K562 (cell line): ENCODE results near the gene SMIM10. TPM values are rescaled to one million over a fixed set of nuclear protein-coding genes. Genes with fewer than 3 reads are reported as not detected.

Source experiments
- ARNT ChIP-seq, 2 experiments: fragments of 450-650 bp; IDR thresholded peaks; 2 replicates each; pipeline ENCODE4 v1.6.1; 2016; ENCODE audit warnings: mild to moderate bottlenecking in 1 of 2
- BRD9 ChIP-seq: fragments of 450-650 bp; IDR thresholded peaks from 2 replicates; pipeline ENCODE4 v1.6.1; 2018; ENCODE audit warnings: low read depth; ENCODE audit not compliant: partially characterized antibody
- FOXM1 ChIP-seq, 2 experiments: fragments of 450-650 bp in 1 of 2; sonication (generic) in 1 of 2; formaldehyde crosslinking in 1 of 2; IDR thresholded peaks; 2 replicates each; pipeline versions ENCODE4 v1.6.1 to v1.9.0; 2017 to 2022; ENCODE audit warnings: low read depth in 2 of 2, mild to moderate bottlenecking in 2 of 2, missing genetic modification reagents in 1 of 2, moderate library complexity in 1 of 2
- HLTF ChIP-seq: fragments of 450-650 bp; IDR thresholded peaks from 2 replicates; pipeline ENCODE4 v1.6.1; 2016
- LEF1 ChIP-seq: fragments of 450-650 bp; IDR thresholded peaks from 2 replicates; pipeline ENCODE4 v1.6.1; 2016; ENCODE audit warnings: mild to moderate bottlenecking
- RCOR1 ChIP-seq, 2 experiments: IDR thresholded peaks; 2 replicates each; pipeline ENCODE4 v1.6.1; 2012; ENCODE audit warnings: low read depth in 2 of 2, low read length in 2 of 2, borderline replicate concordance in 1 of 2, improper control_type of control experiment in 1 of 2
- SMARCE1 ChIP-seq: fragments of 450-650 bp; IDR thresholded peaks from 2 replicates; pipeline ENCODE4 v1.7.1; 2016; ENCODE audit warnings: mild to moderate bottlenecking
- SOX6 ChIP-seq: fragments of 450-650 bp; IDR thresholded peaks from 2 replicates; pipeline ENCODE4 v1.6.1; 2014; ENCODE audit warnings: mild to moderate bottlenecking
- ZNF316 ChIP-seq: fragments of 450-650 bp; IDR thresholded peaks from 2 replicates; pipeline ENCODE4 v1.6.1; 2016
- polyA plus RNA-seq, 8 experiments: library from polyadenylated mRNA; depleted of rRNA in 4 of 8; stranded (reverse) in 5 of 8; unstranded in 3 of 8; fragments of >200 nt; fragmentation: Nextera tagmentation in 2 of 8; fragmentation: Illumina TruSeq in 1 of 8; extraction: Ambion mirVana in 2 of 8; extraction: Trizol in 1 of 8; gene quantifications; 2 replicates each; pipeline versions ENCODE4 v1.2.1 to v1.2.3, GENCODE V29; 2011 to 2014; ENCODE audit warnings: inconsistent platforms in 1 of 8, missing spikeins in 1 of 8
- total RNA-seq, 7 experiments: library from RNA; depleted of rRNA in 6 of 7; stranded (reverse); fragments of >200 nt in 6 of 7; fragmentation: Illumina TruSeq in 2 of 7; extraction: Trizol in 2 of 7; gene quantifications; 2 replicates each; pipeline versions ENCODE4 v1.2.1 to v1.2.3, GENCODE V29; 2011 to 2021; ENCODE audit warnings: low replicate concordance in 1 of 7
- TF ChIP-seq, protein P1 (sequence below), 2 experiments: IDR thresholded peaks in 1 of 2; conservative IDR thresholded peaks in 1 of 2; 2 replicates each; pipeline ENCODE4 v1.6.1; 2016; ENCODE audit warnings: low read depth in 2 of 2, mild to moderate bottlenecking in 1 of 2, missing compliant biosample characterization in 1 of 2, missing genetic modification characterization in 1 of 2, moderate library complexity in 1 of 2
- TF ChIP-seq, protein P2 (sequence below): IDR thresholded peaks from 2 replicates; pipeline ENCODE4 v1.6.1; 2012; ENCODE audit warnings: low read depth, low read length, improper control_type of control experiment, borderline replicate concordance
- TF ChIP-seq, protein P3 (sequence below): fragments of 450-650 bp; IDR thresholded peaks from 2 replicates; pipeline ENCODE4 v1.6.1; 2016; ENCODE audit warnings: missing biosample characterization, missing genetic modification characterization
- TF ChIP-seq, protein P4 (sequence below): IDR thresholded peaks from 2 replicates; pipeline ENCODE4 v1.6.1; 2014; ENCODE audit warnings: antibody characterized with exemption
- TF ChIP-seq, protein P5 (sequence below), 2 experiments: fragments of 450-650 bp; IDR thresholded peaks; 2 replicates each; pipeline ENCODE4 v1.6.1; 2016

The SMIM10 gene
- total and polyA plus RNA-seq, 9 of the 15 experiments (the other 6 are each of a cell fraction or from before 2014, with no cell fraction given), result 2.1 to 25.3 (median 16.4) TPM

DNA sequence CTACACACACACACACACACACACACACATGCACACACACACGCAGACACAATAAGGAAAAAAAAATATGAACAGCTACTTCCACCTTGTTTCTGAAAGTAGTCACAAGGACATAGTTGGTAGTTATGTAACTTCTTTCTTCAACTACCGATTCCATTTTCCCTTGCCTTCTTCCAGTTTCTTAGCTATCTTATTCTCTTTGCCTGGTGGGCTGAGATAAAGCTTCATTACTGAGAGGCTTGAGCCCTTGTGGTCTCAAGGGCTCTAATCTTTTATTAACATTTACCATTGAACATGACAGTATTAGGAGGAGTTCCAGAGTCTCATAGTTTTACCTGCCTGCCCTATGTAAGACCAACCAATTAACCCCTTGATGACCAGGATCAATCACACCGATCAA is 8.9 kb upstream of the SMIM10 start (continued):
- TF ChIP-seq SMARCE1 (peak; percentile 80), SOX6 (peak; percentile 74), HLTF (no peak), ARNT (IDR thresholded peaks at IDR 0.05) (peak in 1 of 2 experiments; percentile 73; a peak in 1 of 4 replicates), RCOR1 (IDR thresholded peaks at IDR 0.05; ENCODE audit: borderline replicate concordance in 1 of 2, low read depth in 2 of 2, low read length in 2 of 2) (no peak), ZNF316 (no peak), FOXM1 (IDR thresholded peaks at IDR 0.05; ENCODE audit: low read depth) (peak; percentile 76), FOXM1 (CRISPR knock-in tag; IDR thresholded peaks at IDR 0.05; ENCODE audit: low read depth) (no peak), BRD9 (no peak), LEF1 (0 out of 2 replicates have a peak, but pooled peaks have one; percentile 61)
- TF ChIP-seq, protein P1, sequence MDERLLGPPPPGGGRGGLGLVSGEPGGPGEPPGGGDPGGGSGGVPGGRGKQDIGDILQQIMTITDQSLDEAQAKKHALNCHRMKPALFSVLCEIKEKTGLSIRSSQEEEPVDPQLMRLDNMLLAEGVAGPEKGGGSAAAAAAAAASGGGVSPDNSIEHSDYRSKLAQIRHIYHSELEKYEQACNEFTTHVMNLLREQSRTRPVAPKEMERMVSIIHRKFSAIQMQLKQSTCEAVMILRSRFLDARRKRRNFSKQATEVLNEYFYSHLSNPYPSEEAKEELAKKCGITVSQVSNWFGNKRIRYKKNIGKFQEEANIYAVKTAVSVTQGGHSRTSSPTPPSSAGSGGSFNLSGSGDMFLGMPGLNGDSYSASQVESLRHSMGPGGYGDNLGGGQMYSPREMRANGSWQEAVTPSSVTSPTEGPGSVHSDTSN (CRISPR knock-in tag; IDR thresholded peaks at IDR 0.05; ENCODE audit: low read depth), result no peak
- TF ChIP-seq, protein P1 (tag; conservative IDR thresholded peaks at IDR 0.05; ENCODE audit: low read depth), result 0 out of 2 replicates have a peak, but pooled peaks have one; percentile 22
- TF ChIP-seq, protein P2, sequence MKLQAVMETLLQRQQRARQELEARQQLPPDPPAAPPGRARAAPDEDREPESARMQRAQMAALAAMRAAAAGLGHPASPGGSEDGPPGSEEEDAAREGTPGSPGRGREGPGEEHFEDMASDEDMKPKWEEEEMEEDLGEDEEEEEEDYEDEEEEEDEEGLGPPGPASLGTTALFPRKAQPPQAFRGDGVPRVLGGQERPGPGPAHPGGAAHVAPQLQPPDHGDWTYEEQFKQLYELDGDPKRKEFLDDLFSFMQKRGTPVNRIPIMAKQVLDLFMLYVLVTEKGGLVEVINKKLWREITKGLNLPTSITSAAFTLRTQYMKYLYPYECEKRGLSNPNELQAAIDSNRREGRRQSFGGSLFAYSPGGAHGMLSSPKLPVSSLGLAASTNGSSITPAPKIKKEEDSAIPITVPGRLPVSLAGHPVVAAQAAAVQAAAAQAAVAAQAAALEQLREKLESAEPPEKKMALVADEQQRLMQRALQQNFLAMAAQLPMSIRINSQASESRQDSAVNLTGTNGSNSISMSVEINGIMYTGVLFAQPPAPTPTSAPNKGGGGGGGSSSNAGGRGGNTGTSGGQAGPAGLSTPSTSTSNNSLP, result peak; percentile 79; the same call in 1 of the 2 replicates
- TF ChIP-seq, protein P3, sequence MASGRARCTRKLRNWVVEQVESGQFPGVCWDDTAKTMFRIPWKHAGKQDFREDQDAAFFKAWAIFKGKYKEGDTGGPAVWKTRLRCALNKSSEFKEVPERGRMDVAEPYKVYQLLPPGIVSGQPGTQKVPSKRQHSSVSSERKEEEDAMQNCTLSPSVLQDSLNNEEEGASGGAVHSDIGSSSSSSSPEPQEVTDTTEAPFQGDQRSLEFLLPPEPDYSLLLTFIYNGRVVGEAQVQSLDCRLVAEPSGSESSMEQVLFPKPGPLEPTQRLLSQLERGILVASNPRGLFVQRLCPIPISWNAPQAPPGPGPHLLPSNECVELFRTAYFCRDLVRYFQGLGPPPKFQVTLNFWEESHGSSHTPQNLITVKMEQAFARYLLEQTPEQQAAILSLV (tag), result no peak
- TF ChIP-seq, protein P4, sequence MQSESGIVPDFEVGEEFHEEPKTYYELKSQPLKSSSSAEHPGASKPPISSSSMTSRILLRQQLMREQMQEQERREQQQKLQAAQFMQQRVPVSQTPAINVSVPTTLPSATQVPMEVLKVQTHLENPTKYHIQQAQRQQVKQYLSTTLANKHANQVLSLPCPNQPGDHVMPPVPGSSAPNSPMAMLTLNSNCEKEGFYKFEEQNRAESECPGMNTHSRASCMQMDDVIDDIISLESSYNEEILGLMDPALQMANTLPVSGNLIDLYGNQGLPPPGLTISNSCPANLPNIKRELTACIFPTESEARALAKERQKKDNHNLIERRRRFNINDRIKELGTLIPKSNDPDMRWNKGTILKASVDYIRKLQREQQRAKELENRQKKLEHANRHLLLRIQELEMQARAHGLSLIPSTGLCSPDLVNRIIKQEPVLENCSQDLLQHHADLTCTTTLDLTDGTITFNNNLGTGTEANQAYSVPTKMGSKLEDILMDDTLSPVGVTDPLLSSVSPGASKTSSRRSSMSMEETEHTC, result no peak
- TF ChIP-seq, protein P5, sequence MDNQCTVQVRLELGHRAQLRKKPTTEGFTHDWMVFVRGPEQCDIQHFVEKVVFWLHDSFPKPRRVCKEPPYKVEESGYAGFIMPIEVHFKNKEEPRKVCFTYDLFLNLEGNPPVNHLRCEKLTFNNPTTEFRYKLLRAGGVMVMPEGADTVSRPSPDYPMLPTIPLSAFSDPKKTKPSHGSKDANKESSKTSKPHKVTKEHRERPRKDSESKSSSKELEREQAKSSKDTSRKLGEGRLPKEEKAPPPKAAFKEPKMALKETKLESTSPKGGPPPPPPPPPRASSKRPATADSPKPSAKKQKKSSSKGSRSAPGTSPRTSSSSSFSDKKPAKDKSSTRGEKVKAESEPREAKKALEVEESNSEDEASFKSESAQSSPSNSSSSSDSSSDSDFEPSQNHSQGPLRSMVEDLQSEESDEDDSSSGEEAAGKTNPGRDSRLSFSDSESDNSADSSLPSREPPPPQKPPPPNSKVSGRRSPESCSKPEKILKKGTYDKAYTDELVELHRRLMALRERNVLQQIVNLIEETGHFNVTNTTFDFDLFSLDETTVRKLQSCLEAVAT (IDR thresholded peaks at IDR 0.05), result peak in 1 of 2 experiments; percentile 68; a peak in 2 of 4 replicates
